ENCODE data around the gene RILPL1. TPM values are rescaled to one million over a fixed set of nuclear protein-coding genes. Genes with fewer than 3 reads are reported as not detected.
"Not testable (repeated sequence)": the region's sequence is repeated elsewhere in the genome, so short reads cannot be mapped to it uniquely, and the experiment has no call there.

The RILPL1 gene
- 1 to 10 TPM; 2.6 to 5.0 TPM for total RNA-seq

DNA sequence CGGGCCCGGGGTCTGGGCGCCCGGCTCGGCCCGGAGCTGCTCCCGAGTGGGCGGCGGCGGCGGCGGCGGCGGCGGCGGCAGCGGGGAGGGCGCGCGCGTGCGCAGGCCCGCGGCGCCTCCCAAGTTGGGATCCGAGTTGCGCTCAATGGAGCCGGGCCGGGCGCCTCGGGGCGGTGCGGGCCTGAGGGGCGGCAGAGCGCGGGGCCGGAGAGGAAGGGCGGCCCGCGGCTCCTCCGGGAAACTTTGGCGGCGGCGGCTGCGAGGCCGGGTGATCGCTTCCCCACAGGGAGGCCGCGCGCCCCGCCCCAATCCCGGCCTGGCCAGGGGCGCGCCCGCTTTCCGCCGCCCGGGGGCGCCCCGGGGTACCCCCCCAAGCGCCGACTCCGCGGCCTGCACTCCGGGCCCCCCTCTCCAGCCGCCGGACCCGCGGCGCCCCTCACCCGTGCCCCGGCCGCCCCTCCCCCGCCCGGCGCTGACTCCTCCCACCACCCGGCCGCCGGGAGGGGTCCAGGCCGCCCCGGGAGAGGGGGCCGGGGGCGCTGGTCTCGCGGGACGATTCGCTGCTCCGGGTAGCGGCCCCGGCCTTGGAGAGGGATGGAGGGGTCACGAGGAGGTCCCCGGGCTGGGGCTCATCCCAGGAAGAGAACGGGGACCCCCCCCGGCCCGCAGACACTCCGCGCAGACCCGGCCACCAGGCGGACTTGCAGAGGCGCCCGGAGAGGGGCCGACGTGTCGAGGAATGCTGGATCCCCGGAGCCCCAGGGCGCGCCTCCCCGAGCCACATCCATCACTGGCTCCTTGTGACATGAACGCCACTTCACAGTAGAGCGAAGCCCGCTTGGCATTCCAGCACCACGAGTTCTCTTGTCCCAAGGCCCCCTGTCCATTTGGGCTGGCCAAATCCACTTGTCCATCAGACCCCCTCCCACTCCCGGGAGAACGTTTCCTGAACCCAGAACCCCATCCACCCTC is at the start of gene RILPL1:
TSS of gene RILPL1 (minus strand) at position 48 of the 972 bp plus-strand sequence. CDS start 237 bp downstream, outside the sequence.
- Histone ChIP-seq H3K9ac (ENCODE audit: low read depth in 2 of 2, low read length in 2 of 2) (peak within 1 kb of the TSS; percentile 66 to 69), H3K9me3 (no peaks in the 10 kb centered on the region), H3K27me3 (no peaks in the 10 kb centered on the region), H3K4me3 (peak within 1 kb of the TSS; percentile 63), H3K36me3 (no peaks in the 10 kb centered on the region), H3K27ac (peak within 1 kb of the TSS; percentile 50), H3K4me1 (peaks cover 5% of the 10 kb centered on the region)
- intact Hi-C loops (cut with DNase I) = no loop called here
- no peak for TF ChIP-seq CTCF (IDR thresholded peaks at IDR 0.05)
- DNase-seq = peak; percentile 39

DNA sequence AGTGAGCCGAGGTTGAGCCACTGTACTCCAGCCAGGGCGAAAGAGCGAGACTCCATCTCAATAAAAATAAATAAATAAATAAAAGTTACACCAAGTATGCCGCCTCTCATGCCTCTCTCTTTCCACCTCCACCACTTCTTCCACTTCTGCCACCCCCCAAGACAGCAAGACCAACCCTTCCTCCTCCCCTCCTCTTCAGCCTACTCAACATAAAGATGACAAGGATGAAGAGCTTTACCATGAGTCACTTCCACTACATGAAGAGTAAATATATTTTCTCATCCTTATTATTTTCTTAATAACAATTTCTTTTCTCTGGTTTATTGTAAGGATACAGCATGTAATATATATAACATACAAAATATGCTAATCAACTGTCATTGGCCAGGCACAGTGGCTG is 47.3 kb upstream of the RILPL1 start:
- intact Hi-C loops (cut with DNase I) = loop anchor here (5.0 kb wide), 1 partner anchor 313 kb away; no protein-coding TSS in a partner anchor
- no peak overlapping the region for H3K9ac ChIP-seq (ENCODE audit: low read depth in 2 of 2, low read length in 2 of 2)
- no peak overlapping the region for H3K27ac ChIP-seq
- H3K36me3 ChIP-seq = no peaks in the 10 kb centered on the region
- no peak for TF ChIP-seq CTCF (IDR thresholded peaks at IDR 0.05)
- H3K4me3 ChIP-seq = no peak overlapping the region
- H3K27me3 ChIP-seq = no peaks in the 10 kb centered on the region
- no peak for DNase-seq
- no peaks in the 10 kb centered on the region for H3K9me3 ChIP-seq
- H3K4me1 ChIP-seq = peaks cover 19% of the 10 kb centered on the region

GRCh38 chr12:123578829-123579228 is 45.3 kb upstream of the RILPL1 start:
- H3K27ac ChIP-seq; H3K27me3 ChIP-seq; DNase-seq; H3K36me3 ChIP-seq; intact Hi-C loops (cut with DNase I); H3K9ac ChIP-seq (ENCODE audit: low read depth in 2 of 2, low read length in 2 of 2); H3K4me3 ChIP-seq; H3K9me3 ChIP-seq: not testable (repeated sequence)
- peaks cover 13% of the 10 kb centered on the region for H3K4me1 ChIP-seq

GRCh38 chr12:123578243-123578642 is 44.7 kb upstream of the RILPL1 start:
- H3K9me3 ChIP-seq = no peaks in the 10 kb centered on the region
- intact Hi-C loops (cut with DNase I) = no loop called here
- TF ChIP-seq CTCF (IDR thresholded peaks at IDR 0.05) = no peak
- H3K27ac ChIP-seq = no peak overlapping the region
- H3K27me3 ChIP-seq = no peaks in the 10 kb centered on the region
- H3K9ac ChIP-seq (ENCODE audit: low read depth in 2 of 2, low read length in 2 of 2) = no peak overlapping the region
- H3K36me3 ChIP-seq = no peaks in the 10 kb centered on the region
- H3K4me3 ChIP-seq = no peak overlapping the region
- DNase-seq = no peak
- peaks cover 13% of the 10 kb centered on the region for H3K4me1 ChIP-seq

GRCh38 chr12:123576611-123577010 is 43.1 kb upstream of the RILPL1 start:
- no peaks in the 10 kb centered on the region for H3K27me3 ChIP-seq
- H3K9ac ChIP-seq (ENCODE audit: low read depth in 2 of 2, low read length in 2 of 2) = no peak overlapping the region
- no peak for DNase-seq
- TF ChIP-seq CTCF (IDR thresholded peaks at IDR 0.05) = no peak
- intact Hi-C loops (cut with DNase I) = no loop called here
- H3K9me3 ChIP-seq = no peaks in the 10 kb centered on the region
- H3K36me3 ChIP-seq = no peaks in the 10 kb centered on the region
- no peak overlapping the region for H3K4me3 ChIP-seq
- H3K27ac ChIP-seq = no peak overlapping the region
- H3K4me1 ChIP-seq = no peaks in the 10 kb centered on the region

- no peak for DNase-seq
- no peak overlapping the region for H3K27ac ChIP-seq
- H3K4me1 ChIP-seq = no peaks in the 10 kb centered on the region
- no peak for TF ChIP-seq CTCF (IDR thresholded peaks at IDR 0.05)
- H3K9me3 ChIP-seq = no peaks in the 10 kb centered on the region
- intact Hi-C loops (cut with DNase I) = no loop called here
- H3K27me3 ChIP-seq = no peaks in the 10 kb centered on the region
- no peak overlapping the region for H3K4me3 ChIP-seq
- no peak overlapping the region for H3K9ac ChIP-seq (ENCODE audit: low read depth in 2 of 2, low read length in 2 of 2)
- H3K36me3 ChIP-seq = no peaks in the 10 kb centered on the region
Measured at GRCh38 chr12:123573870-123574269, 40.4 kb upstream of the RILPL1 start.

Measured in colonic mucosa (tissue), 4 donors.